SK-N-SH (cell line): ENCODE data around the gene DEFB129. TPM values are rescaled to one million over a fixed set of nuclear protein-coding genes. Genes with fewer than 3 reads are reported as not detected.

ENCODE experiments used
- CTCF ChIA-PET: fragments of 300-600, 350-600 bp; formaldehyde crosslinking; extraction: SDS; loops from one replicate; lab custom pipeline; 2021; lab: Yijun Ruan, JAX
- POLR2A ChIA-PET: fragments of 350-600 bp; sonication (Branson Sonifier 250); formaldehyde crosslinking; extraction: SDS; loops from one replicate; lab custom pipeline; 2020; ENCODE audit warnings: antibody characterized with exemption, inconsistent platforms; lab: Yijun Ruan, JAX
- DNase-seq: peaks from one replicate; pipeline ENCODE4 v3.0.0; 2012
- H2AFZ ChIP-seq: fragments of 200-600 bp; sonication (generic); 2 replicates; pipeline ENCODE4 v1.8.1; 2016; ENCODE audit warnings: antibody characterized with exemption, mild to moderate bottlenecking, low read depth
- H3F3A ChIP-seq: fragments of 200-600 bp; sonication (generic); replicated peaks from 2 replicates; pipeline ENCODE3; 2016; ENCODE audit warnings: antibody characterized with exemption, mild to moderate bottlenecking; ENCODE audit not compliant: insufficient read depth
- H3K27ac ChIP-seq, 2 experiments: fragments of 200-500 bp in 1 of 2; fragments of 200-600 bp in 1 of 2; sonication (Bioruptor generic) in 1 of 2; sonication (generic), shearing (Covaris generic) in 1 of 2; 2 replicates each; pipeline versions ENCODE4 v1.5.1 to v1.6.1; 2014 to 2016; ENCODE audit warnings: low read depth in 2 of 2, inconsistent platforms in 1 of 2, low read length in 1 of 2, mild to moderate bottlenecking in 1 of 2, mixed read lengths in 1 of 2
- H3K27me3 ChIP-seq: fragments of 200-600 bp; sonication (generic), shearing (Covaris generic); 2 replicates; pipeline ENCODE4 v1.6.1; 2016; ENCODE audit warnings: mixed run types; ENCODE audit not compliant: insufficient read depth
- H3K36me3 ChIP-seq, 2 experiments: fragments of 200-500 bp in 1 of 2; fragments of 200-600 bp in 1 of 2; sonication (Bioruptor generic) in 1 of 2; sonication (generic) in 1 of 2; replicated peaks in 1 of 2; 2 replicates each; pipeline versions ENCODE3 to v1.5.1; 2014 to 2016; ENCODE audit warnings: low read length in 1 of 2, mild to moderate bottlenecking in 1 of 2; ENCODE audit not compliant: insufficient read depth in 2 of 2, control insufficient read depth in 1 of 2
- H3K4me1 ChIP-seq, 2 experiments: fragments of 200-500 bp in 1 of 2; fragments of 200-600 bp in 1 of 2; sonication (Bioruptor generic) in 1 of 2; sonication (generic), shearing (Covaris generic) in 1 of 2; 2 replicates each; pipeline versions ENCODE4 v1.5.1 to v1.6.1; 2014 to 2016; ENCODE audit warnings: low read depth in 1 of 2, low read length in 1 of 2, mixed run types in 1 of 2; ENCODE audit not compliant: insufficient read depth in 2 of 2, control insufficient read depth in 1 of 2
- H3K4me2 ChIP-seq: fragments of 200-600 bp; sonication (generic), shearing (Covaris generic); 2 replicates; pipeline ENCODE4 v1.6.1; 2017; ENCODE audit warnings: mixed run types
- H3K4me3 ChIP-seq, 2 experiments: fragments of 200-500 bp in 1 of 2; fragments of 200-600 bp in 1 of 2; sonication (Bioruptor generic) in 1 of 2; sonication (generic), shearing (Covaris generic) in 1 of 2; 2 replicates each; pipeline versions ENCODE4 v1.5.1 to v1.8.1; 2014 to 2016; ENCODE audit warnings: low read depth in 2 of 2, inconsistent platforms in 1 of 2, low read length in 1 of 2, mild to moderate bottlenecking in 1 of 2, mixed read lengths in 1 of 2, moderate library complexity in 1 of 2
- H3K79me2 ChIP-seq: fragments of 200-600 bp; sonication (generic); 2 replicates; pipeline ENCODE4 v1.8.1; 2017; ENCODE audit warnings: mild to moderate bottlenecking; ENCODE audit not compliant: insufficient read depth
- H3K9ac ChIP-seq: fragments of 200-600 bp; sonication (generic); 2 replicates; pipeline ENCODE4 v1.6.1; 2017; ENCODE audit warnings: mixed run types
- H3K9me2 ChIP-seq: fragments of 200-600 bp; sonication (generic); 2 replicates; pipeline ENCODE4 v1.6.1; 2017; ENCODE audit warnings: mixed run types
- H3K9me3 ChIP-seq: fragments of 200-600 bp; sonication (generic); 2 replicates; pipeline ENCODE4 v1.6.1; 2017; ENCODE audit warnings: mixed run types, mild to moderate bottlenecking, moderate library complexity
- H4K20me1 ChIP-seq: fragments of 200-600 bp; sonication (generic); 2 replicates; pipeline ENCODE4 v1.6.1; 2017; ENCODE audit warnings: mild to moderate bottlenecking, mixed run types; ENCODE audit not compliant: insufficient read depth
- CHD2 ChIP-seq: fragments of 150-350 bp; IDR thresholded peaks from 2 replicates; pipeline ENCODE4 v1.6.1; 2018; ENCODE audit warnings: low read length; ENCODE audit not compliant: partially characterized antibody
- EZH2phosphoT487 ChIP-seq: fragments of 200-600 bp; sonication (generic); IDR thresholded peaks from 2 replicates; pipeline ENCODE4 v1.6.1; 2017; ENCODE audit warnings: low read depth, mixed run types, mild to moderate bottlenecking, antibody characterized with exemption, moderate library complexity, borderline replicate concordance
- FOXM1 ChIP-seq: IDR thresholded peaks from 2 replicates; pipeline ENCODE4 v1.4.0; 2012; ENCODE audit warnings: low read depth, mild to moderate bottlenecking
- REST ChIP-seq: IDR thresholded peaks from 2 replicates; pipeline ENCODE4 v1.6.1; 2012; ENCODE audit warnings: mild to moderate bottlenecking, low read depth, low read length, moderate library complexity
- TAF1 ChIP-seq: IDR thresholded peaks from 2 replicates; pipeline ENCODE4 v1.6.1; 2012; ENCODE audit warnings: low read depth, mild to moderate bottlenecking, low read length, moderate library complexity, borderline replicate concordance
- YY1 ChIP-seq: IDR thresholded peaks from 2 replicates; pipeline ENCODE4 v1.4.0; 2012; ENCODE audit warnings: low read depth, mild to moderate bottlenecking
- ZBTB33 ChIP-seq: IDR thresholded peaks from 2 replicates; pipeline ENCODE4 v1.4.0; 2012; ENCODE audit warnings: low read depth, borderline replicate concordance
- WGBS: methylation state at CpG from one replicate; pipeline ENCODE4 v1.1.6; 2017; ENCODE audit warnings: low lambda C conversion rate; 5-methylcytosine and 5-hydroxymethylcytosine counted together
- polyA plus RNA-seq, 3 experiments: library from polyadenylated mRNA; depleted of rRNA; stranded (reverse); fragments of >200 nt; gene quantifications; 2 replicates each; pipeline ENCODE4 v1.2.3, GENCODE V29; 2012

The DEFB129 gene
- polyA plus RNA-seq, 1 of the 3 experiments (the other 2 are of a cell fraction): not detected

GRCh38 chr20:273884-274283, 46.8 kb downstream of the DEFB129 start:
- H3K36me3 ChIP-seq: peaks cover 0 to 25% of the 10 kb centered on the region in 2 experiments
- WGBS: 56% methylated on average over 2 of the region's 3 CpGs
- H3K4me3 ChIP-seq: no peak overlapping the region
- no peak overlapping the region for H2AFZ ChIP-seq
- DNase-seq: no peak
- H3K4me1 ChIP-seq: no peaks in the 10 kb centered on the region
- ChIA-PET CTCF (interaction anchor here (1.4 to 1.5 kb wide), 2 partner anchors 12 to 56 kb away, joined by 4 read pairs; no protein-coding TSS in a partner anchor), POLR2A (no interaction called here)
- TF ChIP-seq FOXM1: no peak
- TF ChIP-seq CHD2: no peak
- no peak for TF ChIP-seq EZH2phosphoT487
- no peak for TF ChIP-seq REST
- TF ChIP-seq TAF1: no peak
- no peaks in the 10 kb centered on the region for H3K9me2 ChIP-seq
- no peak overlapping the region for H3K9ac ChIP-seq
- H3K79me2 ChIP-seq: no peaks in the 10 kb centered on the region
- no peaks in the 10 kb centered on the region for H4K20me1 ChIP-seq
- H3K4me2 ChIP-seq: no peak overlapping the region
- H3K27ac ChIP-seq: no peak overlapping the region
- H3F3A ChIP-seq: no peaks in the 10 kb centered on the region
- no peaks in the 10 kb centered on the region for H3K9me3 ChIP-seq
- no peaks in the 10 kb centered on the region for H3K27me3 ChIP-seq

GRCh38 chr20:275791-276190, 48.7 kb downstream of the DEFB129 start:
- CTCF ChIA-PET: interaction anchor here (1.4 kb wide), 1 partner anchor 40 kb away, joined by 3 read pairs; no protein-coding TSS in a partner anchor
- no peak for DNase-seq
- H3K9me3 ChIP-seq: no peaks in the 10 kb centered on the region
- no peaks in the 10 kb centered on the region for H3K27me3 ChIP-seq
- no peaks in the 10 kb centered on the region for H3K4me1 ChIP-seq
- peaks cover 0 to 23% of the 10 kb centered on the region in 2 experiments for H3K36me3 ChIP-seq
- no peaks in the 10 kb centered on the region for H3F3A ChIP-seq
- no peak overlapping the region for H3K4me3 ChIP-seq
- no peak for TF ChIP-seq ZBTB33
- no peak for TF ChIP-seq YY1
- no peak overlapping the region for H3K9ac ChIP-seq
- no peak overlapping the region for H2AFZ ChIP-seq
- no peaks in the 10 kb centered on the region for H4K20me1 ChIP-seq
- H3K4me2 ChIP-seq: no peak overlapping the region
- 84% methylated on average over 6 of the region's 7 CpGs for WGBS
- H3K27ac ChIP-seq: no peak overlapping the region
- POLR2A ChIA-PET: no interaction called here
- no peaks in the 10 kb centered on the region for H3K79me2 ChIP-seq
- H3K9me2 ChIP-seq: no peaks in the 10 kb centered on the region
